ENCODE data around the gene KY. TPM values are rescaled to one million over a fixed set of nuclear protein-coding genes. Genes with fewer than 3 reads are reported as not detected.

KY gene
- polyA plus RNA-seq, 1 donor (not counting 4 experiments of a cell fraction or from before 2014, with no cell fraction given): not detected

GRCh38 chr3:134613006-134613520 is 37.8 kb downstream of the KY start:
- DNase-seq (ENCODE audit: low read depth, low spot score) (no peak), FAIRE-seq (no peak)
- dilution Hi-C loops (cut with MboI; ENCODE audit: extremely low pct_ligation_motif_present, low sequenced_read_pairs): no loop called here
- H3K4me3 ChIP-seq (ENCODE audit: control insufficient read depth in 2 of 3, extremely low read depth in 1 of 3, insufficient read depth in 2 of 3, low read depth in 1 of 3, low read length in 3 of 3): no peak overlapping the region
- H3K4me1 ChIP-seq (ENCODE audit: control insufficient read depth, extremely low read depth, insufficient read depth, low read length): no peaks in the 10 kb centered on the region
- H3K27me3 ChIP-seq (ENCODE audit: control insufficient read depth, extremely low read depth, insufficient read depth, low read length): no peaks in the 10 kb centered on the region
- H3K36me3 ChIP-seq (ENCODE audit: control insufficient read depth in 2 of 2, extremely low read depth in 1 of 2, insufficient read depth in 2 of 2, low read length in 2 of 2): no peaks in the 10 kb centered on the region
- no peaks in the 10 kb centered on the region for H4K20me1 ChIP-seq (ENCODE audit: control insufficient read depth, extremely low read depth, insufficient read depth, low read length)
- no peak overlapping the region for H3K27ac ChIP-seq (ENCODE audit: control insufficient read depth, insufficient read depth, low read length)
- no peaks in the 10 kb centered on the region for H3K79me2 ChIP-seq (ENCODE audit: control insufficient read depth, insufficient read depth, low read length)
- H3K9me1 ChIP-seq (ENCODE audit: control insufficient read depth, extremely low read depth, insufficient read depth, low read length): no peaks in the 10 kb centered on the region
- TF ChIP-seq CTCF (optimal IDR thresholded peaks at IDR 0.05 in 1 of 3, IDR thresholded peaks at IDR 0.05 in 1 of 3, conservative IDR thresholded peaks at IDR 0.05 in 1 of 3; ENCODE audit: extremely low read depth in 1 of 3, insufficient read depth in 2 of 3, low read length in 3 of 3) (no peak), EZH2 (IDR thresholded peaks at IDR 0.05; ENCODE audit: low read length) (no peak)
- H3K9ac ChIP-seq (ENCODE audit: control insufficient read depth, extremely low read depth, insufficient read depth, low read length): no peak overlapping the region
- no peaks in the 10 kb centered on the region for H3K9me3 ChIP-seq (ENCODE audit: control insufficient read depth, low read depth, low read length)
- H2AFZ ChIP-seq (ENCODE audit: control insufficient read depth, low read length): no peak overlapping the region
- H3K4me2 ChIP-seq (ENCODE audit: control insufficient read depth, extremely low read depth, insufficient read depth, low read depth, low read length): no peak overlapping the region

GRCh38 chr3:134611516-134611915 is 39.3 kb downstream of the KY start:
- H3K4me3 ChIP-seq (ENCODE audit: control insufficient read depth in 2 of 3, extremely low read depth in 1 of 3, insufficient read depth in 2 of 3, low read depth in 1 of 3, low read length in 3 of 3): no peak overlapping the region
- H3K4me1 ChIP-seq (ENCODE audit: control insufficient read depth, extremely low read depth, insufficient read depth, low read length): no peaks in the 10 kb centered on the region
- H3K27me3 ChIP-seq (ENCODE audit: control insufficient read depth, extremely low read depth, insufficient read depth, low read length): no peaks in the 10 kb centered on the region
- FAIRE-seq (no peak), DNase-seq (ENCODE audit: low read depth, low spot score) (no peak)
- dilution Hi-C loops (cut with MboI; ENCODE audit: extremely low pct_ligation_motif_present, low sequenced_read_pairs): no loop called here
- H3K79me2 ChIP-seq (ENCODE audit: control insufficient read depth, insufficient read depth, low read length): no peaks in the 10 kb centered on the region
- H3K4me2 ChIP-seq (ENCODE audit: control insufficient read depth, extremely low read depth, insufficient read depth, low read depth, low read length): no peak overlapping the region
- H3K9ac ChIP-seq (ENCODE audit: control insufficient read depth, extremely low read depth, insufficient read depth, low read length): no peak overlapping the region
- TF ChIP-seq EZH2 (IDR thresholded peaks at IDR 0.05; ENCODE audit: low read length) (no peak), CTCF (optimal IDR thresholded peaks at IDR 0.05 in 1 of 3, IDR thresholded peaks at IDR 0.05 in 1 of 3, conservative IDR thresholded peaks at IDR 0.05 in 1 of 3; ENCODE audit: extremely low read depth in 1 of 3, insufficient read depth in 2 of 3, low read length in 3 of 3) (no peak)
- H3K27ac ChIP-seq (ENCODE audit: control insufficient read depth, insufficient read depth, low read length): no peak overlapping the region
- no peak overlapping the region for H2AFZ ChIP-seq (ENCODE audit: control insufficient read depth, low read length)
- H3K9me1 ChIP-seq (ENCODE audit: control insufficient read depth, extremely low read depth, insufficient read depth, low read length): no peaks in the 10 kb centered on the region
- no peaks in the 10 kb centered on the region for H3K9me3 ChIP-seq (ENCODE audit: control insufficient read depth, low read depth, low read length)
- no peaks in the 10 kb centered on the region for H4K20me1 ChIP-seq (ENCODE audit: control insufficient read depth, extremely low read depth, insufficient read depth, low read length)
- H3K36me3 ChIP-seq (ENCODE audit: control insufficient read depth in 2 of 2, extremely low read depth in 1 of 2, insufficient read depth in 2 of 2, low read length in 2 of 2): no peaks in the 10 kb centered on the region

Data from keratinocyte (primary cell).